ENCODE results near the gene SLC16A7. TPM values are rescaled to one million over a fixed set of nuclear protein-coding genes. Genes with fewer than 3 reads are reported as not detected.

Gene SLC16A7
- total and polyA plus RNA-seq, 2 of the 8 experiments (the other 6 are each of a cell fraction or from before 2014, with no cell fraction given) = 0.74 to 4.3 TPM

GRCh38 chr12:59710964-59711363 is 115.1 kb downstream of the SLC16A7 start:
- Histone ChIP-seq H3K18ac (ENCODE audit: extremely low read depth, low read length) (no peak overlapping the region), H2AK5ac (ENCODE audit: low read depth, low read length) (no peak overlapping the region), H3K27me3 (replicated peaks in 1 of 4; ENCODE audit: control insufficient read depth in 3 of 4, extremely low read depth in 1 of 4, insufficient read depth in 3 of 4, low read length in 3 of 4) (peaks cover 0 to 1% (median 0%) of the 10 kb centered on the region in 4 experiments; a peak in 1 of 7 replicates), H3K4me1 (replicated peaks in 1 of 4; ENCODE audit: control insufficient read depth in 3 of 4, insufficient read depth in 4 of 4, low read length in 3 of 4) (no peaks in the 10 kb centered on the region), H4K20me1 (replicated peaks in 1 of 2; ENCODE audit: control insufficient read depth in 1 of 2, insufficient read depth in 2 of 2, low read length in 2 of 2) (no peaks in the 10 kb centered on the region), H2BK12ac (ENCODE audit: low read depth, low read length) (no peak overlapping the region), H3K23ac (ENCODE audit: insufficient read length) (no peak overlapping the region), H3K4me3 (ENCODE audit: extremely low read depth in 1 of 4, insufficient read depth in 2 of 4, low read depth in 3 of 4, low read length in 4 of 4) (no peak overlapping the region), H3K14ac (ENCODE audit: insufficient read length) (no peak overlapping the region), H3K9me3 (ENCODE audit: insufficient read depth in 2 of 2, low read depth in 1 of 2, low read length in 1 of 2) (no peaks in the 10 kb centered on the region), H3K79me2 (ENCODE audit: control insufficient read depth in 1 of 2, insufficient read depth in 2 of 2, low read length in 2 of 2) (no peaks in the 10 kb centered on the region), H3K4ac (replicated peaks; ENCODE audit: insufficient read length, low read depth, low read length) (no peak overlapping the region), H3K56ac (replicated peaks; ENCODE audit: insufficient read length, low read depth, low read length) (no peak overlapping the region), H4K5ac (ENCODE audit: insufficient read length, low read depth, low read length) (no peak overlapping the region), H2BK15ac (ENCODE audit: low read length) (no peak overlapping the region), H3K27ac (ENCODE audit: low read depth, low read length) (no peak overlapping the region), H3K4me2 (ENCODE audit: insufficient read depth in 1 of 2, low read depth in 2 of 2, low read length in 2 of 2) (no peak overlapping the region), H2BK5ac (ENCODE audit: low read depth, low read length) (no peak overlapping the region), H2BK20ac (ENCODE audit: low read length) (no peak overlapping the region), H2AFZ (ENCODE audit: low read length) (no peak overlapping the region), H3K79me1 (ENCODE audit: low read depth, low read length) (no peaks in the 10 kb centered on the region), H4K8ac (ENCODE audit: extremely low read depth, insufficient read depth, low read length) (no peak overlapping the region), H2BK120ac (replicated peaks; ENCODE audit: low read depth, low read length) (no peak overlapping the region), H4K91ac (replicated peaks; ENCODE audit: insufficient read length, low read length) (no peak overlapping the region), H3K23me2 (ENCODE audit: low read depth, low read length) (no peaks in the 10 kb centered on the region), H3K9ac (replicated peaks in 1 of 4; ENCODE audit: extremely low read depth in 1 of 4, low read depth in 3 of 4, low read length in 3 of 4) (no peak overlapping the region), H3K36me3 (ENCODE audit: control insufficient read depth in 2 of 4, insufficient read depth in 4 of 4, low read length in 3 of 4) (no peaks in the 10 kb centered on the region)
- DNase-seq (ENCODE audit: low read depth in 1 of 2, low spot score in 2 of 2) = no peak
- ChIA-PET CTCF (ENCODE audit: partially characterized antibody) (no interaction called here), POLR2A (ENCODE audit: partially characterized antibody) (no interaction called here)
- WGBS, 2 experiments (ENCODE audit: extremely low coverage in 1 of 2, insufficient coverage in 1 of 2, insufficient read length in 1 of 2, insufficient replicate concordance in 2 of 2, low coverage in 1 of 2, low lambda C conversion rate in 2 of 2, missing lambda C conversion rate in 1 of 2) = 96% methylated on average over 2 of the region's 2 CpGs; no CpG with 5 or more reads in 1 of the 2 experiments
- no peak for TF ChIP-seq CHD1 (IDR thresholded peaks at IDR 0.05; ENCODE audit: low read depth, low read length)
- no peak for TF ChIP-seq SIN3A (conservative IDR thresholded peaks at IDR 0.05 in 1 of 2, IDR thresholded peaks at IDR 0.05 in 1 of 2; ENCODE audit: low read depth in 1 of 2, low read length in 2 of 2)
- no peak for TF ChIP-seq EP300 (IDR thresholded peaks at IDR 0.05; ENCODE audit: borderline replicate concordance in 1 of 2, low read depth in 2 of 2, low read length in 2 of 2)
- no peak for TF ChIP-seq TEAD4 (IDR thresholded peaks at IDR 0.05; ENCODE audit: low read depth, low read length)
- TF ChIP-seq TCF12 (IDR thresholded peaks at IDR 0.05; ENCODE audit: low read depth, low read length) = no peak
- no peak for TF ChIP-seq POLR2AphosphoS5 (IDR thresholded peaks at IDR 0.05; ENCODE audit: low read depth, low read length)
- TF ChIP-seq MAFK (IDR thresholded peaks at IDR 0.05; ENCODE audit: low read depth, low read length) = no peak
- FAIRE-seq = no peak

All from H1 (cell line).